WERI-Rb-1 (cell line): ENCODE measurements around the gene SH3RF1.

Experiments
- DNase-seq: peaks from one replicate; pipeline ENCODE4 v3.0.0-alpha.2; 2020
- H3K27ac ChIP-seq: fragments of 250-450 bp; sonication (Bioruptor Pico); 2 replicates; pipeline ENCODE4 v1.5.1; 2020; ENCODE audit warnings: mild to moderate bottlenecking, moderate library complexity
- H3K27me3 ChIP-seq: fragments of 250-450 bp; sonication (Bioruptor Pico); 2 replicates; pipeline ENCODE4 v1.5.1; 2021; ENCODE audit warnings: mild to moderate bottlenecking, low read depth, moderate library complexity; ENCODE audit not compliant: insufficient read depth, severe bottlenecking
- H3K36me3 ChIP-seq: fragments of 250-450 bp; sonication (Bioruptor Pico); 2 replicates; pipeline ENCODE4 v1.5.1; 2020; ENCODE audit warnings: mild to moderate bottlenecking, moderate library complexity
- H3K4me3 ChIP-seq: 2 replicates; pipeline ENCODE4 v1.5.1; 2011; ENCODE audit warnings: low read depth, mild to moderate bottlenecking, control low read depth, low read length
- H3K9me3 ChIP-seq: fragments of 250-450 bp; sonication (Bioruptor Pico); 2 replicates; pipeline ENCODE4 v1.5.1; 2021; ENCODE audit warnings: mild to moderate bottlenecking, moderate library complexity; ENCODE audit not compliant: severe bottlenecking
- CTCF ChIP-seq: IDR thresholded peaks from 2 replicates; pipeline ENCODE4 v1.5.1; 2011; ENCODE audit warnings: low read depth, mild to moderate bottlenecking, control low read depth, inconsistent platforms, low read length

The SH3RF1 gene

GRCh38 chr4:169266081-169266480, 4.7 kb downstream of the SH3RF1 start:
- TF ChIP-seq CTCF, result no peak
- H3K9me3 ChIP-seq, result no peaks in the 10 kb centered on the region
- no peak overlapping the region for H3K27ac ChIP-seq
- H3K27me3 ChIP-seq, result no peaks in the 10 kb centered on the region
- DNase-seq, result no peak
- peaks cover 11% of the 10 kb centered on the region for H3K36me3 ChIP-seq
- no peak overlapping the region for H3K4me3 ChIP-seq

- H3K27ac ChIP-seq, result no peak overlapping the region
These were observed 6.9 kb downstream of the SH3RF1 start for GRCh38 chr4:169263791-169264392.

GRCh38 chr4:169260217-169260866, 10.4 kb downstream of the SH3RF1 start:
- no peak for DNase-seq
- H3K4me3 ChIP-seq, result no peak overlapping the region
- no peak for TF ChIP-seq CTCF
- H3K27ac ChIP-seq, result no peak overlapping the region
- H3K36me3 ChIP-seq, result peaks cover 6% of the 10 kb centered on the region
- H3K9me3 ChIP-seq, result no peaks in the 10 kb centered on the region
- no peaks in the 10 kb centered on the region for H3K27me3 ChIP-seq

More at GRCh38 chr4:169263791-169264392, 6.9 kb downstream of the SH3RF1 start:
- Histone ChIP-seq H3K9me3 (no peaks in the 10 kb centered on the region), H3K4me3 (no peak overlapping the region), H3K27me3 (no peaks in the 10 kb centered on the region), H3K36me3 (peaks cover 11% of the 10 kb centered on the region)
- DNase-seq, result no peak
- TF ChIP-seq CTCF, result no peak

GRCh38 chr4:169259271-169259670, 11.5 kb downstream of the SH3RF1 start:
- H3K36me3 ChIP-seq, result peaks cover 5% of the 10 kb centered on the region; the same call in 1 of the 2 replicates
- TF ChIP-seq CTCF, result no peak
- no peaks in the 10 kb centered on the region for H3K9me3 ChIP-seq
- no peaks in the 10 kb centered on the region for H3K27me3 ChIP-seq
- H3K27ac ChIP-seq, result no peak overlapping the region
- no peak for DNase-seq
- H3K4me3 ChIP-seq, result no peak overlapping the region

- H3K9me3 ChIP-seq, result no peaks in the 10 kb centered on the region
- no peak for TF ChIP-seq CTCF
- no peak overlapping the region for H3K27ac ChIP-seq
- H3K36me3 ChIP-seq, result no peaks in the 10 kb centered on the region
- no peaks in the 10 kb centered on the region for H3K27me3 ChIP-seq
- no peak for DNase-seq
- H3K4me3 ChIP-seq, result no peak overlapping the region
These were observed 12.6 kb downstream of the SH3RF1 start for GRCh38 chr4:169258141-169258540.
